Lung (tissue), 12 donors: ENCODE measurements around the gene CLCF1. TPM values are rescaled to one million over a fixed set of nuclear protein-coding genes. Genes with fewer than 3 reads are reported as not detected.

Experiments used
- ATAC-seq: fragments of 200-7000 bp; cut with Tn5 transposase; one replicate; pipeline ENCODE4 v1.9.1; 2020; ENCODE audit warnings: moderate number of reproducible peaks; ENCODE audit not compliant: insufficient read depth, low FRiP score
- DNase-seq, 3 donors: peaks; one replicate each; pipeline ENCODE4 v3.0.0-alpha.2; 2013 to 2017
- H3K27ac ChIP-seq, 2 donors: one replicate each; pipeline ENCODE4 v1.5.1; 2013; ENCODE audit warnings: mild to moderate bottlenecking in 2 of 2, moderate library complexity in 2 of 2, control low read depth in 1 of 2, inconsistent platforms in 1 of 2, low read depth in 1 of 2, low read length in 1 of 2
- H3K27me3 ChIP-seq, 3 donors: one replicate each; pipeline ENCODE4 v1.5.1; 2013; ENCODE audit warnings: low read length in 2 of 3; ENCODE audit not compliant: control insufficient read depth in 3 of 3, insufficient read depth in 3 of 3
- H3K36me3 ChIP-seq, 4 donors: one replicate each; pipeline ENCODE4 v1.5.1; 2013; ENCODE audit warnings: low read length in 4 of 4, mild to moderate bottlenecking in 1 of 4, moderate library complexity in 1 of 4; ENCODE audit not compliant: control insufficient read depth in 4 of 4, insufficient read depth in 4 of 4
- H3K4me1 ChIP-seq, 5 donors: one replicate each; pipeline ENCODE4 v1.5.1; 2013; ENCODE audit warnings: low read length in 5 of 5, mild to moderate bottlenecking in 2 of 5, moderate library complexity in 1 of 5; ENCODE audit not compliant: control insufficient read depth in 5 of 5, insufficient read depth in 5 of 5
- H3K4me3 ChIP-seq: one replicate; pipeline ENCODE4 v1.5.1; 2013; ENCODE audit warnings: mild to moderate bottlenecking, control low read depth, moderate library complexity
- H3K9ac ChIP-seq, 2 donors: one replicate each; pipeline ENCODE4 v1.5.1; 2013; ENCODE audit warnings: low read length in 2 of 2, control low read depth in 1 of 2; ENCODE audit not compliant: insufficient read depth in 1 of 2
- H3K9me3 ChIP-seq, 4 donors: one replicate each; pipeline ENCODE4 v1.5.1; 2013; ENCODE audit warnings: low read length in 3 of 4, mild to moderate bottlenecking in 1 of 4, moderate library complexity in 1 of 4; ENCODE audit not compliant: control insufficient read depth in 4 of 4, insufficient read depth in 3 of 4
- CTCF ChIP-seq: IDR thresholded peaks from 2 replicates; pipeline ENCODE4 v1.5.1; 2012; ENCODE audit warnings: mild to moderate bottlenecking; ENCODE audit errors: control extremely low read depth, extremely low read depth
- WGBS, 2 donors: extraction: QIAGEN DNeasy Blood & Tissue Kit; methylation state at CpG; one replicate each; pipeline ENCODE4 v1.1.7; 2013; 5-methylcytosine and 5-hydroxymethylcytosine counted together
- polyA plus RNA-seq, 2 donors: library from polyadenylated mRNA; stranded (reverse); fragments of 200-250 nt; gene quantifications; one replicate each; pipeline ENCODE4 v1.2.1, GENCODE V29; 2013
- total RNA-seq, 2 donors: library from RNA; depleted of rRNA in 1 of 2; stranded (reverse); fragments of >200 nt in 1 of 2; gene quantifications; one replicate each; pipeline ENCODE4 v1.2.1, GENCODE V29; 2014 to 2021
- donor health status: control.
- donor health status: control.
- donor health status: Bipolar disorder and iron deficiency.
- donor health status: healthy.
- donor health status: DM: yes; HTN: yes; CAD: no.

CLCF1 gene
- total and polyA plus RNA-seq, 4 donors = 3.5 to 10.0 (median 8.7) TPM

DNA sequence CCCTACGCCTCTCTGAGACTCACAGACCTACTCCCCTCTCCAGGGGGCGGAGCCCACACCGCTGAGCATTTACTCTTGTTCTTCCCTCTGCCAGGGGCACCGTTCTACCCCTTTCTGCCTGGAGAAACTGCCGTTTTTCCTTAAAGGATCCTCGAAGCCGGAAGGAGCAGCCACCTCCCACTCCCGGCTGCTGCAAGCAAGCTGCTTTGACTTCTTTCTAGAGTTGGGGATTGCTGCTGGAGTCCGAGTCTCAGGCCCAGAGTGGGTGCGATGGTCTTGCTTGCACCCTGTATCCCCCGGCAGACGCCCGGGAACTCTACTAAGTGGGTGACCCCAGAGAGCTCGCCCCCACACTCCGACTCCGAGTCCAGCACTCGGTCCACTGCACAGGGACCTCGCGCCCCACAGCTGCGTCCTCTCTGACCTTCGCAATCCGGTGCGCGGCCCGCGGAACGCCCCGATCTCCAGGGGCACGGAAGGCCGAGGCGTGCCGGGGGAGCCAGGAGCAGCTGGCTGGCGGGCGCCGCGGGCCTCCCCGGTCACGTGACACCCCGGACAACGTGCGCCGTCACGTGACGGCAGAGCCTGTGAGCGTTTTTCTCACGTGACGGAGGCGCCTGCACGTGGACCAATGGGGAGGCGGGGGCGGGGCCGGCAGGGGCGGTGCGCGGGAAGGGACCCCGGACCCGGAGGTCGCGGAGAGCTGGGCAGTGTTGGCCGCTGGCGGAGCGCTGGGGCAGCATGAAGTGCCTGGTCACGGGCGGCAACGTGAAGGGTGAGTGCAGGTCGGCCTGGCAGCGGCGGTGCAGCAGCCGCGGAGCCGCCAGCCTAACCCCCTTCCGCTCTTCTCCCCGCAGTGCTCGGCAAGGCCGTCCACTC is 18.1 kb upstream of the CLCF1 start, which contains the start of gene RAD9A:
RAD9A (plus strand) TSS at position 683 of the 879 bp plus-strand sequence; CDS start at position 742, 59 bp downstream.
- Histone ChIP-seq H3K36me3 (peaks cover 0 to 17% (median 3%) of the 10 kb centered on the region in 4 donors), H3K27me3 (peaks cover 0 to 6% (median 0%) of the 10 kb centered on the region in 3 donors), H3K9ac (peak within 1 kb of the TSS; percentile 34 to 39), H3K4me3 (peak within 1 kb of the TSS; percentile 84), H3K4me1 (peaks cover 0 to 14% (median 7%) of the 10 kb centered on the region in 5 donors), H3K27ac (peak within 1 kb of the TSS; percentile 86 to 92), H3K9me3 (no peaks in the 10 kb centered on the region)
- no peak for TF ChIP-seq CTCF
- WGBS, 2 donors = 0 to 1% methylated on average over 66 to 75 of the region's 75 CpGs
- DNase-seq (peak; percentile 94 to 97 (median 96)), ATAC-seq (peak; percentile 76)

DNA sequence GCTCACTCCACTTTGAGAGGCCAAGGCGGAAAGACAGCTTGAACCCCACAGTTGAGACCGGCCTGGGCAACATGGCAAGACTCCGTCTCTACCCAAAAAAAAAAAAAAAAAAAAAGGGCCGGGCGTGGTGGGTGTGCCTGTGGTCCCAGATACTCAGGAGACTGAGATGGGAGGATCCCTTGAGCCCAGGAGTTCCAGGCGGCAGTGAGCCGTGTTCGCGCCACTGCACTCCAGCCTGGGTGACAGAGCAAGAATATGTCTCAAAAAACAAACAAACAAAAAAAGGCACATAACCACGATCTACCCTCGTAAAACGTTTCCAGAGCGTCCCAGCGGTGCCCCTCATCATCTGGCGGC is 17.5 kb upstream of the CLCF1 start:
- Histone ChIP-seq H3K9ac (peak overlapping the region in 1 of 2 donors; percentile 34), H3K4me3 (peak overlapping the region; percentile 77), H3K9me3 (no peaks in the 10 kb centered on the region), H3K4me1 (peaks cover 0 to 14% (median 7%) of the 10 kb centered on the region in 5 donors), H3K27ac (peak overlapping the region; percentile 86 to 92), H3K36me3 (peaks cover 0 to 12% (median 1%) of the 10 kb centered on the region in 4 donors), H3K27me3 (peaks cover 0 to 6% (median 0%) of the 10 kb centered on the region in 3 donors)
- ATAC-seq (no peak), DNase-seq (no peak)
- no peak for TF ChIP-seq CTCF
- 12% methylated on average over 13 to 15 of the region's 15 CpGs for WGBS, 2 donors

- ATAC-seq = no peak
Observed at GRCh38 chr11:67389477-67389876, 16.1 kb upstream of the CLCF1 start.

More at GRCh38 chr11:67389477-67389876, 16.1 kb upstream of the CLCF1 start:
- Histone ChIP-seq H3K27me3 (peaks cover 0 to 6% (median 0%) of the 10 kb centered on the region in 3 donors), H3K27ac (no peak overlapping the region), H3K4me3 (no peak overlapping the region), H3K9me3 (no peaks in the 10 kb centered on the region), H3K36me3 (peaks cover 0 to 6% (median 0%) of the 10 kb centered on the region in 4 donors), H3K9ac (no peak overlapping the region), H3K4me1 (peaks cover 0 to 14% (median 7%) of the 10 kb centered on the region in 5 donors)
- peak; percentile 24 for TF ChIP-seq CTCF
- peak in 1 of 3 donors; percentile 59 for DNase-seq
- 64 to 79% methylated on average over 6 of the region's 6 CpGs for WGBS, 2 donors
